HG02571 (cell line): Measurements from ENCODE around the gene PAPPA.

ENCODE experiments used
- ATAC-seq: cut with Tn5 transposase; IDR thresholded peaks from one replicate; pipeline ENCODE4 v1.9.1; 2021; ENCODE audit warnings: mild to moderate bottlenecking, moderate library complexity; ENCODE audit not compliant: unreplicated experiment

PAPPA gene

GRCh38 chr9:116404228-116404627 is 250.6 kb downstream of the PAPPA start:
- ATAC-seq = no peak

GRCh38 chr9:116405321-116405720 is 251.7 kb downstream of the PAPPA start:
- ATAC-seq = no peak

- no peak for ATAC-seq
Observed at GRCh38 chr9:116406469-116406868, 252.9 kb downstream of the PAPPA start.

- no peak for ATAC-seq
Observed at GRCh38 chr9:116409129-116409528, 255.5 kb downstream of the PAPPA start.

GRCh38 chr9:116409638-116410037 is 256.0 kb downstream of the PAPPA start:
- no peak for ATAC-seq

GRCh38 chr9:116411506-116411905 is 257.9 kb downstream of the PAPPA start:
- ATAC-seq = no peak

- no peak for ATAC-seq
Observed at GRCh38 chr9:116414374-116414773, 260.8 kb downstream of the PAPPA start.

- ATAC-seq = no peak
Observed at GRCh38 chr9:116416421-116416820, 262.8 kb downstream of the PAPPA start.

- ATAC-seq = no peak
Observed at GRCh38 chr9:116417464-116417863, 263.9 kb downstream of the PAPPA start.

GRCh38 chr9:116419181-116419580 is 265.6 kb downstream of the PAPPA start:
- ATAC-seq = no peak

GRCh38 chr9:116420993-116421538 is 267.5 kb downstream of the PAPPA start:
- ATAC-seq = no peak

GRCh38 chr9:116422119-116422979 is 268.8 kb downstream of the PAPPA start:
- no peak for ATAC-seq

- no peak for ATAC-seq
Observed at GRCh38 chr9:116423149-116423548, 269.6 kb downstream of the PAPPA start.

- ATAC-seq = no peak
Observed at GRCh38 chr9:116425244-116425643, 271.7 kb downstream of the PAPPA start.

GRCh38 chr9:116430849-116431248 is 277.3 kb downstream of the PAPPA start:
- no peak for ATAC-seq

- ATAC-seq = no peak
Observed at GRCh38 chr9:116432051-116432450, 278.5 kb downstream of the PAPPA start.

- no peak for ATAC-seq
Observed at GRCh38 chr9:116434314-116434713, 280.7 kb downstream of the PAPPA start.

- no peak for ATAC-seq
Observed at GRCh38 chr9:116435706-116436105, 282.1 kb downstream of the PAPPA start.

GRCh38 chr9:116436121-116436520 is 282.5 kb downstream of the PAPPA start:
- ATAC-seq = no peak

GRCh38 chr9:116437411-116438370 is 284.1 kb downstream of the PAPPA start:
- no peak for ATAC-seq

- ATAC-seq = no peak
Observed at GRCh38 chr9:116442528-116442927, 288.9 kb downstream of the PAPPA start.
